Activated CD4-positive, alpha-beta T cell treated with anti-CD3 and anti-CD28 coated beads, Interleukin-10, Interleukin-2, amounts not matched to agents 100 ng/mL and 50 ng/mL, durations not matched to agents 16 hours and 8 hours (primary cell): ENCODE results near the gene ARL6IP6.

Experiments used
- DNase-seq: peaks from one replicate; pipeline ENCODE4 v3.0.0-alpha.2; 2020

The ARL6IP6 gene

GRCh38 chr2:152811916-152812315 lies 93.5 kb downstream of the ARL6IP6 start:
- no peak for DNase-seq
